ENCODE results near the gene CC2D2A.
A peak's percentile ranks its signal among the peaks of the same experiment; 100 is the strongest.

CC2D2A gene

GRCh38 chr4:15531792-15532191 lies 62.1 kb downstream of the CC2D2A start:
- no peak overlapping the region for H3K27ac ChIP-seq (ENCODE audit: low read depth, low read length)
- H3K9me3 ChIP-seq (ENCODE audit: control insufficient read depth in 5 of 5, low read length in 5 of 5) = no peaks in the 10 kb centered on the region
- H3K9ac ChIP-seq (ENCODE audit: low read length in 5 of 5) = no peak overlapping the region
- H3K27me3 ChIP-seq (ENCODE audit: control insufficient read depth in 5 of 5, insufficient read depth in 4 of 5, low read length in 5 of 5) = no peaks in the 10 kb centered on the region
- H3K4me3 ChIP-seq (ENCODE audit: low read depth in 1 of 5, low read length in 5 of 5) = no peak overlapping the region
- H3K4me1 ChIP-seq (ENCODE audit: control insufficient read depth in 5 of 5, insufficient read depth in 5 of 5, low read length in 5 of 5) = peaks cover 0 to 7% (median 0%) of the 10 kb centered on the region in 5 donors
- H3K36me3 ChIP-seq (ENCODE audit: control insufficient read depth in 5 of 5, insufficient read depth in 5 of 5, low read length in 5 of 5) = peaks cover 6 to 18% (median 14%) of the 10 kb centered on the region in 5 donors

DNA sequence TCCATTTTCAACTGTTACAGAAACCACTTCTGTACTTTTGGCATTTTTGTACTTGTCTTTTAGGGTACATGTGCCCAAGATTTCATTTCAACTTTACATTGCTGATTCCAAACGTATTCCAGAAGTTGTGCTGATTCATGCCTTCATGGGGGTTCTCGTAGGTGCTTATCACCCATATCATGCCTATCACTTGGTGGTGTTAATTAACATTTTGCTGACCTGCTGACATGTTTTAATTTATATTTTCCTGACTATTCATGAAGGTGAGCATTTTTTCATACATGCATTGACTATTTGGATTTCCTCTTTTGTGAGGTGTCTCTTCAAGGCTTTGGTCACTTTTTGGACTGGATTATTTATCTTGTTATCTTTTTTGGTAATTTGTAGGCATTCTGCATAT lies 64.1 kb downstream of the CC2D2A start:
- Histone ChIP-seq H3K9me3 (ENCODE audit: control insufficient read depth in 5 of 5, low read length in 5 of 5) (no peaks in the 10 kb centered on the region), H3K36me3 (ENCODE audit: control insufficient read depth in 5 of 5, insufficient read depth in 5 of 5, low read length in 5 of 5) (peaks cover 12 to 27% (median 23%) of the 10 kb centered on the region in 5 donors)

GRCh38 chr4:15535599-15535998 lies 65.9 kb downstream of the CC2D2A start:
- Histone ChIP-seq H3K27ac (ENCODE audit: low read depth, low read length) (no peak overlapping the region), H3K27me3 (ENCODE audit: control insufficient read depth in 5 of 5, insufficient read depth in 4 of 5, low read length in 5 of 5) (no peaks in the 10 kb centered on the region), H3K9ac (ENCODE audit: low read length in 5 of 5) (no peak overlapping the region), H3K9me3 (ENCODE audit: control insufficient read depth in 5 of 5, low read length in 5 of 5) (no peaks in the 10 kb centered on the region), H3K4me3 (ENCODE audit: low read depth in 1 of 5, low read length in 5 of 5) (no peak overlapping the region), H3K4me1 (ENCODE audit: control insufficient read depth in 5 of 5, insufficient read depth in 5 of 5, low read length in 5 of 5) (peaks cover 0 to 8% (median 0%) of the 10 kb centered on the region in 5 donors), H3K36me3 (ENCODE audit: control insufficient read depth in 5 of 5, insufficient read depth in 5 of 5, low read length in 5 of 5) (peaks cover 16 to 29% (median 23%) of the 10 kb centered on the region in 5 donors)

More for the DNA sequence above, 64.1 kb downstream of the CC2D2A start:
- Histone ChIP-seq H3K27ac (ENCODE audit: low read depth, low read length) (no peak overlapping the region), H3K27me3 (ENCODE audit: control insufficient read depth in 5 of 5, insufficient read depth in 4 of 5, low read length in 5 of 5) (no peaks in the 10 kb centered on the region), H3K9ac (ENCODE audit: low read length in 5 of 5) (no peak overlapping the region), H3K4me3 (ENCODE audit: low read depth in 1 of 5, low read length in 5 of 5) (no peak overlapping the region), H3K4me1 (ENCODE audit: control insufficient read depth in 5 of 5, insufficient read depth in 5 of 5, low read length in 5 of 5) (peaks cover 0 to 8% (median 0%) of the 10 kb centered on the region in 5 donors)

DNA sequence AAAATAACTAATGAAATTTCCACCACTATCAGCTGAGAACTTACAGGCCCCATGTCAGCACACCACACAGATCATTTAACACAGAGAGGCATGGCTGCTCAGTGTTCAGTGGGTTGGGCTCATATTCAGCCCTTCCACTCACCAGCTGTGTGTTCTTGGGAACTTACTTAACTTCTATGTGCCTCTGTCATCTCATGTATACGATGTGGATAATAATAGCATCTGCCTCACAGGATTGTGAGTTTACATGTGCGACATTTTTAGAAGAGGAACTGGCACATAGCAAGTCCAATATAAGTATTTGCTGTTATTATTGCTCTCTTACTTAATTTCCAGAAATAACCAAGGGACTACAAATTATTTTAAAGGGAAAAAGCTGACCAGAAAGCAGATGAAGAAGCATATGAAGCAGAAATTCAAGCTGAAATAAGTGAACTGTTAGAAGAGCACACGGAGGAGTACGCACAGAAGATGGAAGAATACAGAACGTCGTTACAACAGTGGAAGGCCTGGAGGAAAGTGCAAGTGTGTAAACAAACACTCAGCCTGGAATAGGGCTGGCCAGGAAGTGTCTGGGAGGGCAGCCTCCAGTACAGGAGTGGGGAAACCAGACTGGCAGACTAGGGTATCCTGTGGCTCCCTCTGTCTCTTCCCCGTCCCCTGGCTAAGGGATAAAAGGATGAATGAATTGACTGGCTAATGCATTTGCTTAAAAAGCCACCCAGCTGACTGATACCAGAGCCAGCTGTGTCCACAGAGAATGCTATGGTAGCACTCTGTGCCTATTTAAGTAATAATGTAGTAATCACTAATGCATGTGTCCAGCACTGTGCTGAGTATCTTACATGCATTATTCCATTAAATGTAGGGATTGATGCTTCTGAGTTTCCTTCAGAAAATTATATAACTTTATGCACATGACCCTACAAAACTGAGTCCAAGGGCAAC lies 67.1 kb downstream of the CC2D2A start:
- no peak overlapping the region for H3K27ac ChIP-seq (ENCODE audit: low read depth, low read length)

GRCh38 chr4:15541941-15542340 lies 72.3 kb downstream of the CC2D2A start:
- no peaks in the 10 kb centered on the region for H3K27me3 ChIP-seq (ENCODE audit: control insufficient read depth in 5 of 5, insufficient read depth in 4 of 5, low read length in 5 of 5)
- H3K4me3 ChIP-seq (ENCODE audit: low read depth in 1 of 5, low read length in 5 of 5) = no peak overlapping the region
- no peak overlapping the region for H3K27ac ChIP-seq (ENCODE audit: low read depth, low read length)
- H3K9ac ChIP-seq (ENCODE audit: low read length in 5 of 5) = no peak overlapping the region
- peaks cover 4 to 26% (median 13%) of the 10 kb centered on the region in 5 donors for H3K4me1 ChIP-seq (ENCODE audit: control insufficient read depth in 5 of 5, insufficient read depth in 5 of 5, low read length in 5 of 5)
- peaks cover 8 to 41% (median 22%) of the 10 kb centered on the region in 5 donors for H3K36me3 ChIP-seq (ENCODE audit: control insufficient read depth in 5 of 5, insufficient read depth in 5 of 5, low read length in 5 of 5)
- H3K9me3 ChIP-seq (ENCODE audit: control insufficient read depth in 5 of 5, low read length in 5 of 5) = no peaks in the 10 kb centered on the region

More for the DNA sequence above, 67.1 kb downstream of the CC2D2A start:
- H3K4me3 ChIP-seq (ENCODE audit: low read depth in 1 of 5, low read length in 5 of 5) = no peak overlapping the region
- peaks cover 0 to 8% (median 0%) of the 10 kb centered on the region in 5 donors for H3K4me1 ChIP-seq (ENCODE audit: control insufficient read depth in 5 of 5, insufficient read depth in 5 of 5, low read length in 5 of 5)
- no peaks in the 10 kb centered on the region for H3K9me3 ChIP-seq (ENCODE audit: control insufficient read depth in 5 of 5, low read length in 5 of 5)
- H3K27me3 ChIP-seq (ENCODE audit: control insufficient read depth in 5 of 5, insufficient read depth in 4 of 5, low read length in 5 of 5) = no peaks in the 10 kb centered on the region
- no peak overlapping the region for H3K9ac ChIP-seq (ENCODE audit: low read length in 5 of 5)
- H3K36me3 ChIP-seq (ENCODE audit: control insufficient read depth in 5 of 5, insufficient read depth in 5 of 5, low read length in 5 of 5) = peaks cover 16 to 35% (median 21%) of the 10 kb centered on the region in 5 donors

- Histone ChIP-seq H3K4me3 (ENCODE audit: low read depth in 1 of 5, low read length in 5 of 5) (no peak overlapping the region), H3K27me3 (ENCODE audit: control insufficient read depth in 5 of 5, insufficient read depth in 4 of 5, low read length in 5 of 5) (no peaks in the 10 kb centered on the region), H3K36me3 (ENCODE audit: control insufficient read depth in 5 of 5, insufficient read depth in 5 of 5, low read length in 5 of 5) (peaks cover 3 to 32% (median 14%) of the 10 kb centered on the region in 5 donors), H3K27ac (ENCODE audit: low read depth, low read length) (no peak overlapping the region), H3K4me1 (ENCODE audit: control insufficient read depth in 5 of 5, insufficient read depth in 5 of 5, low read length in 5 of 5) (peaks cover 4 to 29% (median 13%) of the 10 kb centered on the region in 5 donors), H3K9ac (ENCODE audit: low read length in 5 of 5) (no peak overlapping the region), H3K9me3 (ENCODE audit: control insufficient read depth in 5 of 5, low read length in 5 of 5) (no peaks in the 10 kb centered on the region)
These were observed 73.1 kb downstream of the CC2D2A start for GRCh38 chr4:15542760-15543159.

DNA sequence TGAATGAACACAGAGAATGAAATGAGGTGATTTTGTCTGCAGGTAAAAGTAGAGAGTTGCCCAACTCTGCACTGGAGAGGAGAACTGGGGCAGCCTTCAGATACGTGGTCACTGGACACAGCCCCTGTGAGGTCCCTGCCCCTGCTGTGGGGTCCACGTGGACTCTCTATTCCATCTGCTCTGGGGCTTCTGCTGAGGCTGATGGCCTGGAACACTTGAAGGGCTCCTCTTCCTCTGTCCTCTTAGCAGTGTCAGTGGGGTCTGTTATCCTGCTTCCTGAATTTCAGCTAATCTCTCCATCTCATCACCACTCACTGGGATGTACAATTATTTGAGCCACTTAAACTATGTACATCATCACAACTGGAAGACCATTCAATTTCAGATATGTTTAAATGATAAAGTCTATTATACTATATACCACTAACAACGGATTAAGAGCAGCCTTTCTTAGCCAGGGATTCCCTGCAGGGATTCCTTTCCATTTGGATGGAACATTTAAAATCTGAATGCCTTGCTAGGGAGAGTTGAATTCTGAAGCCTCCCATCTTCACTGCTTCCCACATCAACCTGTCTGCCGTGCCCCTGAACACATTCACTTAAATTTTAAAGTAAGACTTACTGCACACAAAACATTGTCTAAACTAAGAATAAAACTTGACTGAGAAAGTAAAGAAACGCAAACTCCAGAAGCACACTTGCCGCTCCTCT lies 74.0 kb downstream of the CC2D2A start:
- Histone ChIP-seq H3K27ac (ENCODE audit: low read depth, low read length) (no peak overlapping the region), H3K9me3 (ENCODE audit: control insufficient read depth in 5 of 5, low read length in 5 of 5) (no peaks in the 10 kb centered on the region), H3K4me1 (ENCODE audit: control insufficient read depth in 5 of 5, insufficient read depth in 5 of 5, low read length in 5 of 5) (peaks cover 4 to 35% (median 18%) of the 10 kb centered on the region in 5 donors), H3K4me3 (ENCODE audit: low read depth in 1 of 5, low read length in 5 of 5) (no peak overlapping the region), H3K36me3 (ENCODE audit: control insufficient read depth in 5 of 5, insufficient read depth in 5 of 5, low read length in 5 of 5) (peaks cover 3 to 25% (median 7%) of the 10 kb centered on the region in 5 donors), H3K9ac (ENCODE audit: low read length in 5 of 5) (no peak overlapping the region), H3K27me3 (ENCODE audit: control insufficient read depth in 5 of 5, insufficient read depth in 4 of 5, low read length in 5 of 5) (no peaks in the 10 kb centered on the region)

DNA sequence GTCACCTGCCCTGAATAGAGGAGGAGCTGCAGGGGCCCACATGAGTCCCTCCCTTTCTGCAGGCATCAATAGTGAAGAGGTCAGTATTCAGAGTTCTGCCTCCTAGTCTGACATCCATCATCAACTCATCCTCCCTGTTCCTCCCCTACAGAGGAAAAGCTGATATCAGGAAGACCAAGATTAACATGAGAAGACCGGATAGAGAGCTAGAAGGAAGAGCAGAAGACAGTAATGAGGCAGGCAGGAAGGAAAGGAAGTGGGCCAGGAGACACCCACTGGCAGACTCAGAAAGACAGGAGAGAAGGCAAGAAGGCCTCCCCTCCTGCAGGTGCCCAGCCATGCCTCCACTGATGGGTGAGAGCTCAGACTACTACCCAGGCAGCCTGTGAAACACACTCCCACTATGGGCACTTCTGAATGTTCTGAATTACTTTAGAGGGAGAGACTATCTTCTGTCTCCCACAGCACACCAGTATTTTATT lies 74.6 kb downstream of the CC2D2A start:
- Histone ChIP-seq H3K27me3 (ENCODE audit: control insufficient read depth in 5 of 5, insufficient read depth in 4 of 5, low read length in 5 of 5) (no peaks in the 10 kb centered on the region), H3K4me1 (ENCODE audit: control insufficient read depth in 5 of 5, insufficient read depth in 5 of 5, low read length in 5 of 5) (peaks cover 4 to 35% (median 18%) of the 10 kb centered on the region in 5 donors), H3K27ac (ENCODE audit: low read depth, low read length) (no peak overlapping the region), H3K9ac (ENCODE audit: low read length in 5 of 5) (no peak overlapping the region), H3K36me3 (ENCODE audit: control insufficient read depth in 5 of 5, insufficient read depth in 5 of 5, low read length in 5 of 5) (peaks cover 0 to 27% (median 7%) of the 10 kb centered on the region in 5 donors), H3K4me3 (ENCODE audit: low read depth in 1 of 5, low read length in 5 of 5) (no peak overlapping the region), H3K9me3 (ENCODE audit: control insufficient read depth in 5 of 5, low read length in 5 of 5) (no peaks in the 10 kb centered on the region)

DNA sequence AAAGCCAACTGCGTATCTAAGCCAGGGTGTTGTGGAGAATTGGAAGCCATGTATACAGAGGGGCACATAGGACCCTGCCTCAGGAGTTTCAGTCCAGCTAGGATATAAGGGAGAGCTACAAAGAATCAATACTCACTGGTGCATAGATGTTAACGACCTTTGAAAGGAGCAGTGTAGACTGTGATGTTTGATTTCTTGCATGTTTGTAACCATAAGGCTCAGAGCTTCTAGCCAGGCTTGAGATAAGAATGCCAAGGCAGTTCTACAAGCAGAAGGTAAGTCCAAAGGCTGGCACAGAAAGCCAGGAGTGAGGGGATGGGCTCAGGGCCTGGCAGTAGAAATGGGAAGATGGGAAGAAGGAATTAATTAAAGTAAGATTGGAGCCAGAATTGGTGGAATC lies 75.7 kb downstream of the CC2D2A start:
- peaks cover 0 to 26% (median 6%) of the 10 kb centered on the region in 5 donors for H3K36me3 ChIP-seq (ENCODE audit: control insufficient read depth in 5 of 5, insufficient read depth in 5 of 5, low read length in 5 of 5)
- peak overlapping the region; percentile 75 for H3K27ac ChIP-seq (ENCODE audit: low read depth, low read length)

More for the DNA sequence above, 75.7 kb downstream of the CC2D2A start:
- Histone ChIP-seq H3K9me3 (ENCODE audit: control insufficient read depth in 5 of 5, low read length in 5 of 5) (no peaks in the 10 kb centered on the region), H3K27me3 (ENCODE audit: control insufficient read depth in 5 of 5, insufficient read depth in 4 of 5, low read length in 5 of 5) (no peaks in the 10 kb centered on the region), H3K4me1 (ENCODE audit: control insufficient read depth in 5 of 5, insufficient read depth in 5 of 5, low read length in 5 of 5) (peaks cover 4 to 35% (median 18%) of the 10 kb centered on the region in 5 donors), H3K9ac (ENCODE audit: low read length in 5 of 5) (no peak overlapping the region), H3K4me3 (ENCODE audit: low read depth in 1 of 5, low read length in 5 of 5) (no peak overlapping the region)
